Measurements from ENCODE around the gene FGD6. TPM values are rescaled to one million over a fixed set of nuclear protein-coding genes. Genes with fewer than 3 reads are reported as not detected.

Gene FGD6
- total and polyA plus RNA-seq, 2 of the 4 experiments (the other 2 are of a cell fraction) = 2.6 to 9.5 TPM

DNA sequence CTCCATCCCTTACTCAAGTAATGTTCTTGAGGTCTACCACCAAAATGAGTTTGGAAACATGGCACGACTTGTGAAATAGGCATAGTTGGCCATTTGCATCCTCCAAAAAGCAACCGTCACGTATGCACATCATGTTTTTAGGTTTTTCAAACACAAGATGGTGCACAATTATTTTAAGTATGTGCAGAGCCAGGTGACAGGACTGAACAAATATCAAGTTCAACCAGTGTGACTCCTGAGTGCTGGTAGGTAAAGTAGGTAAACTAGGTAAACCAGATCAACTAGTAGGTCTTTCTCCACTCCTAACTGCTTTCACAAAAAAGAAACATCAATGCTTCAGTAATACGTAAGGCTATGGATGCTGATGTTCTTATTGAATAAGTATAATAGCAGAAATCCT, 39.1 kb downstream of the FGD6 start:
- no peaks in the 10 kb centered on the region for H3K27me3 ChIP-seq (ENCODE audit: control insufficient read depth, insufficient read depth, low read length)
- ChIA-PET POLR2A (ENCODE audit: unreplicated experiment) (no interaction called here), CTCF (no interaction called here)
- no peak overlapping the region for H3K23ac ChIP-seq (ENCODE audit: low read depth, low read length)
- no peak overlapping the region for H4K8ac ChIP-seq (ENCODE audit: low read depth in 2 of 2, low read length in 2 of 2)
- H3K9ac ChIP-seq (ENCODE audit: low read depth, low read length) = no peak overlapping the region
- BruUV-seq (replicated peaks) = no TSS peak
- H2AK9ac ChIP-seq (replicated peaks; ENCODE audit: low read depth, low read length, poor library complexity) = no peak overlapping the region
- in situ Hi-C loops (cut with MboI; ENCODE audit: low sequenced_read_pairs) (no loop called here), intact Hi-C loops (cut with micrococcal nuclease) (no loop called here), dilution Hi-C loops (cut with HindIII; ENCODE audit: low sequenced_read_pairs, unreplicated experiment) (no loop called here)
- no peak overlapping the region for H2BK5ac ChIP-seq (ENCODE audit: low read depth, low read length, poor library complexity, severe bottlenecking)
- H3K4me3 ChIP-seq (ENCODE audit: insufficient read depth, low read depth, low read length) = no peak overlapping the region
- no peak overlapping the region for H3K56ac ChIP-seq (ENCODE audit: extremely low read depth, insufficient read depth, low read length)
- H3K36me3 ChIP-seq (ENCODE audit: control insufficient read depth, insufficient read depth, low read length) = 0 out of 2 replicates have a peak, but pooled peaks cover 2% of the 10 kb centered on the region
- ATAC-seq (ENCODE audit: low read depth) = no peak
- no peak overlapping the region for H2BK15ac ChIP-seq (ENCODE audit: low read depth, low read length)
- peaks cover 9% of the 10 kb centered on the region for H3K9me1 ChIP-seq (ENCODE audit: insufficient read depth, low read length)
- peaks cover 4% of the 10 kb centered on the region for H3K4me1 ChIP-seq (ENCODE audit: control insufficient read depth, insufficient read depth, low read length)
- no peak overlapping the region for H3K14ac ChIP-seq (replicated peaks; ENCODE audit: low read depth, low read length)
- H3K9me3 ChIP-seq (ENCODE audit: control insufficient read depth, insufficient read depth, low read length) = no peaks in the 10 kb centered on the region
- TF ChIP-seq CHD1 (IDR thresholded peaks at IDR 0.05; ENCODE audit: low read depth, low read length) = no peak
- TF ChIP-seq, protein P1, sequence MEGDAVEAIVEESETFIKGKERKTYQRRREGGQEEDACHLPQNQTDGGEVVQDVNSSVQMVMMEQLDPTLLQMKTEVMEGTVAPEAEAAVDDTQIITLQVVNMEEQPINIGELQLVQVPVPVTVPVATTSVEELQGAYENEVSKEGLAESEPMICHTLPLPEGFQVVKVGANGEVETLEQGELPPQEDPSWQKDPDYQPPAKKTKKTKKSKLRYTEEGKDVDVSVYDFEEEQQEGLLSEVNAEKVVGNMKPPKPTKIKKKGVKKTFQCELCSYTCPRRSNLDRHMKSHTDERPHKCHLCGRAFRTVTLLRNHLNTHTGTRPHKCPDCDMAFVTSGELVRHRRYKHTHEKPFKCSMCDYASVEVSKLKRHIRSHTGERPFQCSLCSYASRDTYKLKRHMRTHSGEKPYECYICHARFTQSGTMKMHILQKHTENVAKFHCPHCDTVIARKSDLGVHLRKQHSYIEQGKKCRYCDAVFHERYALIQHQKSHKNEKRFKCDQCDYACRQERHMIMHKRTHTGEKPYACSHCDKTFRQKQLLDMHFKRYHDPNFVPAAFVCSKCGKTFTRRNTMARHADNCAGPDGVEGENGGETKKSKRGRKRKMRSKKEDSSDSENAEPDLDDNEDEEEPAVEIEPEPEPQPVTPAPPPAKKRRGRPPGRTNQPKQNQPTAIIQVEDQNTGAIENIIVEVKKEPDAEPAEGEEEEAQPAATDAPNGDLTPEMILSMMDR (conservative IDR thresholded peaks at IDR 0.05; ENCODE audit: low read depth, low read length) = no peak
- TF ChIP-seq SMC3 (IDR thresholded peaks at IDR 0.05; ENCODE audit: low read depth, low read length) = no peak
- TF ChIP-seq, protein P2, sequence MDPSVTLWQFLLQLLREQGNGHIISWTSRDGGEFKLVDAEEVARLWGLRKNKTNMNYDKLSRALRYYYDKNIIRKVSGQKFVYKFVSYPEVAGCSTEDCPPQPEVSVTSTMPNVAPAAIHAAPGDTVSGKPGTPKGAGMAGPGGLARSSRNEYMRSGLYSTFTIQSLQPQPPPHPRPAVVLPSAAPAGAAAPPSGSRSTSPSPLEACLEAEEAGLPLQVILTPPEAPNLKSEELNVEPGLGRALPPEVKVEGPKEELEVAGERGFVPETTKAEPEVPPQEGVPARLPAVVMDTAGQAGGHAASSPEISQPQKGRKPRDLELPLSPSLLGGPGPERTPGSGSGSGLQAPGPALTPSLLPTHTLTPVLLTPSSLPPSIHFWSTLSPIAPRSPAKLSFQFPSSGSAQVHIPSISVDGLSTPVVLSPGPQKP (IDR thresholded peaks at IDR 0.05; ENCODE audit: borderline replicate concordance, low read depth, low read length) = no peak
- no peak for TF ChIP-seq RFX5 (IDR thresholded peaks at IDR 0.05; ENCODE audit: low read depth, low read length)
- no peak for TF ChIP-seq RAD21 (IDR thresholded peaks at IDR 0.05; ENCODE audit: low read length)
- TF ChIP-seq MXI1 (IDR thresholded peaks at IDR 0.05; ENCODE audit: borderline replicate concordance, low read depth, low read length) = no peak
- TF ChIP-seq RCOR1 (IDR thresholded peaks at IDR 0.05; ENCODE audit: insufficient replicate concordance, low read length) = no peak
- TF ChIP-seq POLR2A (IDR thresholded peaks at IDR 0.05; ENCODE audit: low read depth, low read length) = no peak
- TF ChIP-seq CEBPB (IDR thresholded peaks at IDR 0.05; ENCODE audit: low read depth, low read length) = no peak
- no peak for TF ChIP-seq BHLHE40 (IDR thresholded peaks at IDR 0.05; ENCODE audit: low read depth, low read length)
- TF ChIP-seq NFE2L2 (IDR thresholded peaks at IDR 0.05; ENCODE audit: low read depth, low read length) = no peak
- H3K18ac ChIP-seq (ENCODE audit: low read depth, low read length) = no peak overlapping the region
- H4K20me1 ChIP-seq (ENCODE audit: insufficient read depth, low read length) = no peaks in the 10 kb centered on the region
- H3K4me2 ChIP-seq (ENCODE audit: low read depth, low read length) = no peak overlapping the region
- H2BK20ac ChIP-seq (ENCODE audit: low read depth, low read length) = no peak overlapping the region
- H2BK120ac ChIP-seq (ENCODE audit: low read depth, low read length) = no peak overlapping the region
- no peak for DNase-seq
- H2AFZ ChIP-seq (replicated peaks; ENCODE audit: low read length, poor library complexity) = no peak overlapping the region
- no peak overlapping the region for H3K4ac ChIP-seq (ENCODE audit: low read depth, low read length)
- WGBS, 2 experiments (ENCODE audit: extremely low coverage in 2 of 2, insufficient read length in 1 of 2) = no CpG with 5 or more reads among the region's 4 CpGs
- no peak overlapping the region for H3K27ac ChIP-seq (ENCODE audit: insufficient read depth, low read length)
- peaks cover 3 to 14% of the 10 kb centered on the region in 2 experiments; a peak in 3 of 4 replicates for H3K79me1 ChIP-seq (ENCODE audit: low read depth in 1 of 2, low read length in 2 of 2)
- H2AK5ac ChIP-seq (ENCODE audit: low read depth, low read length) = no peak overlapping the region
- H4K91ac ChIP-seq (ENCODE audit: insufficient read depth, low read depth, low read length) = no peak overlapping the region
- no peak overlapping the region for H4K5ac ChIP-seq (ENCODE audit: low read depth, low read length)

Data from IMR-90 (cell line).